ENCODE data around the gene SORCS3.

- TF ChIP-seq CTCF (IDR thresholded peaks at IDR 0.05): no peak
- no peak for TF ChIP-seq POLR2A (IDR thresholded peaks at IDR 0.05)
Observed at GRCh38 chr10:104779701-104780100, 138.6 kb downstream of the SORCS3 start.

Data from lower leg skin (tissue), 3 donors.